HG03520 (cell line): Measurements from ENCODE around the gene SMC3.
"Not testable (repeated sequence)": the region's sequence is repeated elsewhere in the genome, so short reads cannot be mapped to it uniquely, and the experiment has no call there.

Source experiments
- ATAC-seq: cut with Tn5 transposase; IDR thresholded peaks from one replicate; pipeline ENCODE4 v1.9.1; 2021; ENCODE audit warnings: mild to moderate bottlenecking, moderate library complexity; ENCODE audit not compliant: unreplicated experiment

The SMC3 gene

DNA sequence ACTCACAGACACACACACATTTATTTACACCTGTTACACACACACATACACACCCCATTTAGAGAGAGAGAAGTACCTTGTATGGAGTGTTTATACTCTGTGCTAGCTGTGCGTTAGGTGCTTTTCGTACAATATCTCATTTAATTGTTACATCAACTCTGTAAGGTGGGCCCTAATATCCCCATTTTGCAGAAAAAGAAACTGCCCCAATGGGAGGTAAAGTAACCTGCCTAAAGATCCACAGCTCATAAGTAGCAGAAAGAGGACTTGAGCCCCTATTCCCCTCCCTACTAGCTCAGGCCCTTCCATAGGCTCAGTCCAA, 52.9 kb downstream of the SMC3 start:
- ATAC-seq: no peak

DNA sequence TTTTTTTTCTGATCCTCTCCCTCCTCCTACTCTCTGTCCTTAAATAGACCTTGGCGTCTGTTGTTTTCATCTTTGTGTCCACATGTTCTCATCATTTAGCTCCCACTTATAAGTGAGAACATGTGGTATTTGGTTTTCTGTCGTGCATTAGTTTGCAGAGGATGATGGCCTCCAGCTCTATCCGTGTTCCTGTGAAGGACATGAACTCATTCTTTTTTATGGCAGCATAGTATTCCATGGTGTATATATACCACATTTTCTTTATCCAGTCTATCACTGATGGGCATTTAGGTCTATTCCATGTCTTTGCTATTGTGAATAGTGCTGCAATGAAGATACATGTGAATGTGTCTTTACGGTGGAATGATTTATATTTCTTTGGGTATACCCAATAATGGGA, 55.8 kb downstream of the SMC3 start:
- not testable (repeated sequence) for ATAC-seq

DNA sequence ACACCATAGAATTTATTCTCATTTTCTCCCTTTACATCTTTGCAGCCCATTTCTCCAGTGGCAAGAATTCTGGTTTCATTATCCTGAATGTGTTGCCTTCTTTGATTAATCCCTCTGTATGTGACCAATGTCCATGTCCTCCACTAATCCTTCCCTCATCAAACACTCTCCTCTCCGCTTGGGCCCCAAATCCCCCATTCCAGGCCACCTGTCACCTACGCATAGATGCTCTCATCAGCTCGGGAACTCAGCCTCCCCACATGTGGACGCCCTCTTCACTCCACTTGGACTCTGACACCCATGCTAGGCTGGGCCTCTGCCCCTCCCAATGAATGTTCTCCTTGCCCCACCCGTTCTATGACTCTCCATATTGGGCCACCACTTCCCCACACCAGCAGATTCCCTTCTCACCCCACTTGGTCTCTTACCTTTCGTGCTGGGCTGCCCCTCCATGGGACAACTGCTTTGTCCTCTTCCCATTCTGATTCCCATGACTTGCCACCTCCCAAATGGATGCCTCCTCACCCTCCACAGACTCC, 57.9 kb downstream of the SMC3 start:
- ATAC-seq: no peak

DNA sequence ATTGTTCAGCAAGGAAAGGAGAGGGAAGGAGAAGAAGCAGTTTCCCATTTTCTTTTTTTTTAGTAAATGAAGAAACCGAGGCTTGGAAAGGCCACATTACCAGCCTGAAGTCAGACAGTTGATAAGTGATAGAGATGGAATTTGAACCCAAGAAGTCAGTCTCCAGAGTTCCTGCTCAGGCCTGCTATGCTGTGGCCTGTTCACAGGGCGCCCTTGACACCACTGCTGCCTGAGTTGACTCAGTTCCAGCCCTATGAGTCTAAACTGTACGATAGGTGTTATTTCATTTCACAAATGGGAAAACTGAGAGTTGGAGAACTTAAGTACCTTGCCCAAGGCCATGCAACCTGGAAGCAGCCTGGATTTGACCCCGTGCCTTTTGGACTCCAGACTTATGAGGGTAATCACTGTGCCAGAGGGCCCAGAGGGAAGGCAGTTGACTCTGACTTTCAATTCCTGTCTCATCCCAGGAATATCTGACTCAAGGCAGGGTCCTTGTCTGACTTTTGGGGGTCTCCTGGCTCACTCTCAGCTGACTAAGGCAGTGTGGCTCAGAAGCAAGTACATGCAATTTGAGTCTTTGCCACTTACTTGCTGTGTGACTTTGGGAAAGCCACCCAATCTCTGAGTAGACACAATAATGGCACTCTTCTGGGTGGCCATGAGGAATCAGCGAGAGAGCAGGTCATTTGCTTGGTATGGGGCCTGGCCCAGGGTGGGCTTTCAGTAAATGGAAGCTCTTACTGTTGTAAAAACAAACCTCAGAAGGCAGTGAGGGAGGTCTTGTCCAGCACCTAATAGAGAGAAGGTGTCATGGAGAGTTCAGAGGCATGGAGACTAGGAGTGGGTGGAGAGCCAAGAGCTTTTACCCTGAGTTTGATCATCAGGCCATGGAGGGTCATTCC, 58.7 kb downstream of the SMC3 start:
- ATAC-seq: no peak

DNA sequence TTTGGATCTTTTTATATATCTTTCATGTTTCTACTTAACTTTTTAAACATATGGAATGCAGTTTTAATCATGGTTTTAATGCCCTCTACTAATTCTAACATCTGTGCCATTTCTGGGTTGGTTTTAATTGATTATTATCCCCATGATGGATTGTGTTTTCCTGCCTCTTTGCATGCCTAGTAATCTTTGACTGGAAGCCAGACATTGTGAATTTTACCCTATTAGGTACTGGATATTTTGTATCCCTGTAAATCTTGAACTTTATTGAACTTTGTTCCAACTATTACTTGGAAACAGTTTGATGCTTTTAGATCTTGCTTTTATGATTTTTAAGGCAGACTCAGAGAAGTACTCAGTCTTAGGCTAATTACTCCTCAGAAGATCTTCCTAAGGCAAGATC, 60.7 kb downstream of the SMC3 start:
- no peak for ATAC-seq

DNA sequence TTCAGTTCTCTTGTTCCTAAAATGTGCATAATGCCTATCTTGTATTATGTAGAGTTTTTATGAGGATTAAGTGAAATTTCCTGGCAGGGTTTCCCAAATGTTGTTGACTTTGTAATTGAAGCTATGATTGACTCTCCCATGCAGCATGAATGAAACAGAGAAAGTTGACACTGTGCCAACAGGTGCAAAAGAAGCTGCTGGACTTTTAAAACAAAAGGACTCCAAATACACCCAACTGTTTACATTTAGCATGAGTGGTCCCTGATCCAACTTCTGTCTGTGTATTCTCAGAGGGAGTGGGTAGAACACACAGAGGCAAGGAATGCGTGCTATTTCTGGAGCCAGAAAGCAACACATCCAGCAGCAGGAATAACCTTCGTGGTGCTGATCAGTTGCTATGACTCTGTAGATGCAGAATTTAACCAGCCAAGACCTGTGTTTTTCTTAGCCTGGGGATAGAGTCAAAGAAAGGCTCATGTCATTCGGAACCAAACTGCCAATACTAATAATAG, 62.2 kb downstream of the SMC3 start:
- ATAC-seq: no peak

DNA sequence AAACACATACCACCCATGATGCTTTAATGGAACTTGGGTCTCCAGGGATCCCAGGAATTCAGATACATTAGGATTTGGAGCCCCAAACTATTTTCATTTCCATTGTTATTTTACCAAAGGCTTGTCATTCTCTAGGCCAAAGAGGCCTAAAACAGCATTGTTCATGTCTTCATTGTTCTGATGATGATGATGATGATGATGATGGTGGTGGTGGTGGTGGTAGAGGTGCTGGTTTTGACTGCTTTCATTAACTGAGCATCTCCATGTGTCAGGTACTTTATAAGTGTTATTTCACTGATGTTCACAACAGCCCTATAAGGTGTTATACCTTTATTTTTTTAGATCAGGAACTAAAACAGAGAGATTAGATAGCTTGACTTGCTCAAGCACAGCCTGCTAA, 64.4 kb downstream of the SMC3 start:
- ATAC-seq: no peak

DNA sequence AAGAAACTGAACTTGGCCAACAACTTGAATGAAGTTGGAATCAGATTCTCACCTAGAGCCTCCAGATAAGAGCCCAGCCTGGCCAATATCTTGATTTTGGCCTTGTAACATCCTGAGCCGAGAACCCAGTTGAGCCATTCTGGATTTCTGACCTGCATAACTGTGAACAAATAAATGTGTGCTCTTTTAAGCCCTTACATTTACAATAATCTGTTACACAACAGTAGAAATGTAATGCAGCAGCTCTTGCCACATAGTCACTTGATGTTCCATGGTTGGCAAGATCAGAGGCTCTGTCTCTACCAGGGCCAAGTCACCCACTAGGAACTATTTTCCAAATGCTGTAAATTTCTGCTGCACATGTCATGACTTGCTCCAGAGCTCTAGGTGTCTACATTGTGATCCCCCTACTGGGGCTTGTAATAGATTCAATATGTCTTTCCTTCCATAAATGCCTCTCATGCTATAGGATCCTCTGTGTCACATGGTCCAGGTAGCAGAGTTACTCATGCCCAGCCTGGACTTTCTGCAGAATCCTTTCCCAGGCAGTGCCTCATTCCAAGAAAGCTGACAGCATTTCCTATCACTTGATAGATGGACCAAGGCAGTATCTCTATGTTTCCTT, 65.2 kb downstream of the SMC3 start:
- no peak for ATAC-seq

DNA sequence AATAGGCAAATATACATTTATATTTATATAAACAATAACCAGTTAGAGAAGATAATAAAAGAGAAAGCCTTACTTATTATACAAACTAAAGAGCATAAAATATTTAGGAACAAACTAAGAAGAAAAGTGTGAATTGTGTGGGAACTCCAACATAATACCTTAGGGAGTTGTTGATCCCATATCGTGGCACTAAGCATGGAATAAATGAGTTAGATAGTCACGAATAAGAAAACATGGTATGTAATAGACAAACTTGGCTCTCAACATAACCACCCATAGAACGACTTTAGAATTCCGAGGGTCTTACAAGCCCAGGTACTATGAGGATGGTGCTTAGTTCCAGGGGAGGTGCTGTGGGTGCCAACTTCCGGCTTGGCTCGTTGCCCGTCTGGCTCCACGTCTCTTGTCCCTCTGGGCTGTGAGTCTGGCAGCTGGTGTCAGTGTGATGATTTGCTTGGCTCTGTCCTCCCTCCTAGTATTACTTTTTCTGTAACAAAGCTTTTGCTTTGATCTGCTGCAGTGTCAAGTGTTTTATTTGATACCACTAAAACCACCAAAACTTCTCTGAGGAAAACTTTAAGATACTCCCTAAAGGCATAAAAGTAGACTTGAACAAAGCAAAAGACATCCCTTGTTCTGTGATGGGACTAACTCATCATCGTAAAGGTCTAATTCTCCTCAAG, 67.2 kb downstream of the SMC3 start:
- no peak for ATAC-seq

DNA sequence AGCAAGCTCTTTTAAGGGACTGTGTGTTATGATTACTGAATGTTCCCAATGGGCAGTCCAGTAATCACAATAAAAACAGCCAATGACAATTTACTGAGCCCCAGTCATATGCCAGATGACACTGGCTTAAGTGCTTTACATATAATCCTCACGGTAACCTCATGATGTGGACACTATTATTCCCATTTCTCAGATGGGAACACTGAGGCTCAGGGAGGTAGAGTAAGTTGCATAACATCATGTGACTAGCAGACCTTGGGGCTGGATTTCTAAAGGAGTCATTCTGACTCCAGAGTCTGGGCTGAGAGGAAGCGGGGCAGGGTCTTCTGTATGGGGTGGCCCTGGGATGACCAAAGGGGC, 69.1 kb downstream of the SMC3 start:
- ATAC-seq: no peak

DNA sequence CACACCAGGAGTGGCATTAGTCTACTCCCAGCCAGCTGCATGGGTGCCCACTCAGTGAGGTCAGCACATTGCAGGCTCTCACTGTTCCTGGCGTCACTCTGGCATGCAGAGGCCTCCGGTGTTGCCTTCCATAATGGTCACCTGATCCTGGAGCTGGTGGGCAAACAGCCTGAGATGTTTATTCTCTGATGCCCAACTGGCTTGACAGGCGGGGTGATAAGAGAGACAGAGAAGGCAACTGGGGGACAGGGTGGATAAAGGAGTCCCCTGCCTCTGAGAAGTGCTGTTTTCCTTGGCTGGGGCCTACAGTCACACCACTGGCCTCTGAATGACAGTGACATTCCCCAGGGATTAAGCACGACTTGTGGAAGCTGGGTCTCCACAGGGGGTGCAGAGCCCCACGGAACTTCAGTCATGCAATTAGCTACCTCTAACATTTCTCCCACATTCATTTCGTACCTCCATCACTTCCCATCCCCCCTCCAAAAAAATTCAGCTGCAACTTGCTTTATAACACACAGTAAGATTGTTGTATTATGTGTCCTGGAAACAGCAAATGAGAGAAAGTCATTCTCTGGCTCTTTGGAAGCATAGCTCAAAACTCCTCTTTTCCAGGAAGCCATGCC, 69.5 kb downstream of the SMC3 start:
- ATAC-seq: no peak

DNA sequence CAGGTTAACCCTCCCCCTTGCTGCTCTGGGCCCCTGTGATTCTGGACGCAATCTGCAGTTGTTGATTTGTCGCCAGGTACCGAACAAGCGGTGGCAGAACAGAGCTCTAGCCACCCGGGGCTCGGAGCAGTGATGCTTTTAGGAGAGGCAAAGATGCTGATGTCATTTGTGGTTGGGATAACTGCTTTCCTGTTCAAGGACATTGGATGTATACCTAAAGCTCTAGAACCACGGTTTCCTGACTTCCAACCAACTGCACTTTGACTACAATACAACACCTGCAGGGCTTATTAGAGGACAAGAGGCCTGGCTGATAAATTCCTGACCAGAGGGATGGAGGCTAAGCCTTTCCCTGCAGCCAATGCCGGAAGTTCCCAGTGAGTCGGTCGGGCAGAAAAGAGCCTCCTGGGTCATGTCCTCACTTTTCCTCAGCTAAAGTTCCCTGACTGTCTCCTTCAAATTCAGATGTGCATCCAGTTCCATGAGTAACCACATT, 70.1 kb downstream of the SMC3 start:
- no peak for ATAC-seq

DNA sequence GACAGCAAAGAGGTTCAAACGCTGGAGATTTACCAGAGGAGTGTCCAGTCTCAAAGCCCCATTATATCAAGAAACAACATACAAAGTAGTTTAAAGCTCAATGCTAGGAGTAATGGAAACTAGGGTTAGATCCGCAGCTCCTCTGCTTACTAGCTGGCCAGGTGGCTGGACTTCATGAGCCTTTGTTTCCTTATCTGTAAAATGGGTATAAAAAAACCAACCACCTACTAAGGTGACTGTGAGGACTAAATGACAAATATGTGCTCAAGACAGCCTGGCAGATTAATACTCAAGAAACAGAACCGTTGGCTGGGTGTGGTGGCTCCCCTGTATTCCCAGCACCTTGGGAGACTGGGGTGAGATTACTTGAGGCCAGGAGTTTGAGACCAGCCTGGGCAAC, 70.8 kb downstream of the SMC3 start:
- ATAC-seq: no peak

DNA sequence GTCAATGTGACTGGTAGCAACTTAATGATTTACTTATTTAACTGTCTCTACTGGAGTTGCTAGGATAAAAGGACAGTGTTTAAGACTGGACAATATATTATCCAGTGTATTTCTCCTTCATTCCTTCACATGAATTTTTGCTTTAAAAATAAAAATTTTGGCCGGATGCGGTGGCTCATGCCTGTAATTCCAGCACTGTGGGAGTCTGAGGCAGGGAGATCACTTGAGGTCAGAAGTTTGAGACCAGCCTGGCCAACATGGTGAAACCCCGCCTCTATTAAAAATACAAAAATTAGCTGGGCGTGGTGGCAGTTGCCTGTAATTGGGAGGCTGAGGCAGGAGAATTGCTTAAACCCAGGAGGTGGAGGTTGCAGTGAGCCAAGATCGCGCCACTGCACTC, 71.6 kb downstream of the SMC3 start:
- ATAC-seq: not testable (repeated sequence)

DNA sequence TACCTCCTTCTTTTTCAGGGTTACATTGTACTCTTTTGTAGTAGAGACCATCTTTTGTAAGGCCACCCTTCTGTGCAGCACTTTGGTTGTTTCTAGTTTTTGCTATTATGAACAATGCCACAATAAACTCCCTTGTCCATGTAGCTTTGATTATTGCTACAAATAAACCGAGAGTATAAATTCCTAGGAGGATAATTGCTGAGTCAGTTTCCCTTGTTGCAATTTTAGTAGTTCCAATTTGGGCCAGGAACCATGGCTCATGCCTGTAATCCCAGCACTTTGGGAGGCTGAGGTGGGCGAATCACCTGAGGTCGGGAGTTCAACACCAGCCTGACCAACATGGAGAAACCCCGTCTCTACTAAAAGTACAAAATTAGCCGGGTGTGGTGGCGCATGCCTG, 72.4 kb downstream of the SMC3 start:
- ATAC-seq: not testable (repeated sequence)

DNA sequence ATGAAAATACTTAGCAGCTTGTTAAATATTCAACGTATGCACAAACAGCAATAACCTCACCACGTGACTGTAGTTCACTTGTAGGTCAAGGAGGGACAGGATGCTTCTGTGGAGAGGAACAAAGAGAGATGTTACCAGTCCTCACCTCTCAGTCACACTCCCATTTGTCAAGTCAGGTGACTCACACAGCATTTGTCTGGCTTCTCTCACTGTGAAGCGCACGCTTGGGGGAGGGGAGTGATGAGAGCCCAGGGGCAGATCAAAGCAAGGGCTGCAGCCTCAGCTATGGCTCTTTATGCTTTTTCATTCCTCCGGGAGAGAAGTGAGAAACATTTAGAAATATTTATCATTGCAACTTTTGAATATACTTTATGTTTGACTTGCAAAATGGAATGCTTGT, 73.8 kb downstream of the SMC3 start:
- no peak for ATAC-seq

DNA sequence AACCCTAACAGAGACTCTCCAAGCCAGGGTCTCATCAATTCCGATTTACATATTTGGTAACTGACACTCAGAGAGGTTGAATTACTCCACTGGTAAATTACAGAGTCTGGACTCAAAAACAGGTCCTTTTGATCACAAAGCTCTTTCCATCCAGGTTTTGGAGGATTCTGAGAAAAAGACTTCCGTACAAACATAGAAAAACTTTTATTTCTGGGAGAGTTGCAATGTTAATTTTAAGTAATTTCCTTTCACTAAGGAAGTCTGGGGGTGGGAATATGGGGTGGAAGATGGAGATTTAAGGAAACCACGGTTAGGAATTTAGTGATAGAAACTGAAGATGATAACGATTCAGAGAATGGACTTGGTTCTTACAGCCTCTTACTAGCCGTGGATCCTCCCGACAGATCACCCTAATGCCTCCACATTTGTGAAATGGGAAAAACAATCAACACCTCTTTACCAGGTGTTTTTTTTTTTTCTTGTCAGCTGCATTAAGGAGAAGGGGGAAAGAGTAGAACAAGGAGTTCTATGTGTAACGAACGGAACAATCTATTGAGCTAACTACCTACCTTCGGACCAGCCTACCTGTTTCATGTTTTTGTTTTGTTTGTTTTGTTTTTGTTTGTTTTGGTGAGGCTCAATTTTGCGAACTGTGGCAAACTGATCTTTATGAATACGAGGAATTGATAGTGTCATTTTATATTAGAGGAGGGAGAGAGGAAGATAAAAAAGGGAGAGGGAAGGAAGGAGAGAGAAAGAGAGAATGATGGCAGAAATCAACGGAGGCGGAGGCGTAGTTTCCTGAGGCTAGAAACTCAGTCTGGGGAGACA, 74.9 kb downstream of the SMC3 start:
- ATAC-seq: no peak

DNA sequence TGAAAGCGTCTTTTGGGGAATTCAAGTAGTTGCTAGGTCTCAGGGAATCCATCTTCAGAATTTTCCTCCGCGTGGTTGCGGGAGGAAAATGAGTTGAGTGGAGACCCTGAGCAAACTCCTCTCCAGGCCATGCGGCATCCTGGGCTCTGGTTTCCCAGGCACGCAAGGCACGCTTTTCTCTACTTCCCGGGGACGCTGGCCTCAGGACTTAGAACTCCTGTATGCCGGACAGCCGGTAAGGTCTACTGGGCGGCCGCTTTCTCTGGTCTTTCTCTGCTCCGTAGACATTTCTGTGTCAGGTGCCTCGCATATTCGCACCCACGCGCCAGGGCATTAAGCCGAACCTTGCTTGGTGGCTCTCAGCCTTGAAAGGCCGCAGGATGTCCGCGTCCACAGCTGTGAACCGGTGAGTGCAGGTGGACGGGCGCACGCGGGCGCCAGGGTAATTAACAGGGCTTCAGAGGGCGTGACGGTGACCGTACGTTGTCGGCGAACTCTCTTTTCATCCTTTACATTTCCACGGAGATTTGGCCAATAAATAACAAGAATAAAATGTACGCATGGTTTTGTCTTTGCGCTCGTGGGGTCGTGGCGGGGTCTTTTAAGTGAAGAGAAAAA, 75.6 kb downstream of the SMC3 start:
- ATAC-seq: no peak

DNA sequence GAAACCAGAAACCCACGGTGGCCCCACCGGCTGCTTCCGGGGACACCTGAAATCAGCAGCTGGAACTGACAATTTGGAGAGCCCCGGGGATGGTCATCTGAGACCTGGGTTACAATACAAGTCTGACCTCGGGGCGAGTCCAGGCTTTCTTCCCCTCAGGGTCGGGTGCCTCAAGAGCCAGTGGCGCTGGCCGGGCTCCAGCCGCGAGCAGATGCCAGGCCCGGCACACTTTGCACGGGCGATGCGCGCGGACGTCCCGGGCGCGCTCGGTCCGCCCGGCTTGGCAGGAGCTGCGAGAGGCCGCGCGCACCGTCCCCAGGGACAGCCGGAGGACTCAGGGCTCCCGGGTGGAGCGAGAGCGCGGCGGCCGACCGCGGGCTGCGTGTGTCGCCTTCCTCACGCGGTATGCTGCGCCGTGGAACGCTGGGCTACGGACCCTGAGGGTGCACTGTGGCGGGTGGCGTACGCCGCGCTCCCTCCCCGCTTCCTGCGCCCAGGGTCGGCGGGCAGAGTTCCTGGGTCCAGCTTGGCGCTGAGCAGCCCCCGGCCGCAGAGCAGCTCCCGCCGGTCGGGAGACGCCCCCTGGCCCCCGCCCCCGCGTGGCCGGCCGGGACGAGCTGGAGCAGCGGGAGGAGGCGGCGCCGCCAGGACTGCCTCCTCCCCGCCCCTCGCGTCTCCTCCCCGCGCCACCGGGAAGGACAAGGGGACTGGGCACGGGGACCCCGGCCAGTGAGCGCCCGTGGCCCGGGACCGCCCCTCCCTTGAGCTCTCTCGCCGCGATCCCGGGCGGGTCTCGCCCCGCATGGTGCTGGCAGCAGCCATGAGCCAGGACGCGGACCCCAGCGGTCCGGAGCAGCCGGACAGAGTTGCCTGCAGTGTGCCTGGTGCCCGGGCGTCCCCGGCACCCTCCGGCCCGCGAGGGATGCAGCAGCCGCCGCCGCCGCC, 76.4 kb downstream of the SMC3 start, which contains the start of gene RBM20:
Gene RBM20 (plus strand): TSS at position 684 of the 945 bp plus-strand sequence. CDS start 119 bp downstream, at position 803.
- ATAC-seq: no peak
